ENCODE data around the gene BNC1. TPM values are rescaled to one million over a fixed set of nuclear protein-coding genes. Genes with fewer than 3 reads are reported as not detected.

Gene BNC1
- total and polyA plus RNA-seq, 10 of the 15 experiments (the other 5 are each of a cell fraction or from before 2014, with no cell fraction given), result 0.01 TPM; not detected in 9

DNA sequence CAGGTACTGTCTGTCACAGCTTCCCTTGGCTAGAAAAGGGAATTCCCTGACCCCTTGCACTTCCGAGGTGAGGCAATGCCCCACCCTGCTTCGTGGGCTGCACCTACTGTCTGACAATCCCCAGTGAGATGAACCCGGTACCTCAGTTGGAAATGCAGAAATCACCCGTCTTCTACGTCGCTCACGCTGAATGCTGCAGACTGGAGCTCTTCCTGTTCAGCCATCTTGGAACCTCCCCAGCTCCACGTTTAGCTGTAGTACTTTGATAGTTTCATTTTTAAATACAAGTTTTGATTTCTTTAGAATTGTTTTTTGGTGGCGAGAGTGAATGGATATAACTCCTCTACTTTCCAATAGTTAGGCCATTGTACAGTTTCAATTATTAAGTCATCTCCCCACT, 59.0 kb downstream of the BNC1 start:
- in situ Hi-C loops (cut with MboI), result no loop called here
- no peak overlapping the region for H3K4me2 ChIP-seq (ENCODE audit: control insufficient read depth, insufficient read depth)
- no TSS peak for BruUV-seq (replicated peaks)

More for the DNA sequence above, 59.0 kb downstream of the BNC1 start:
- Histone ChIP-seq H3K36me3 (ENCODE audit: control insufficient read depth in 2 of 2, insufficient read depth in 2 of 2, low read length in 1 of 2) (no peaks in the 10 kb centered on the region), H2AFZ (ENCODE audit: control insufficient read depth, low read depth, low read length) (no peak overlapping the region), H3K9ac (ENCODE audit: control insufficient read depth, insufficient read depth, low read length) (no peak overlapping the region), H3K4me1 (ENCODE audit: control insufficient read depth, insufficient read depth, low read length) (no peaks in the 10 kb centered on the region), H3K4me3 (no peak overlapping the region), H4K20me1 (ENCODE audit: control insufficient read depth, insufficient read depth) (no peaks in the 10 kb centered on the region), H3K9me3 (replicated peaks; ENCODE audit: control insufficient read depth, insufficient read depth, low read length) (no peaks in the 10 kb centered on the region), H3K27ac (ENCODE audit: control insufficient read depth, insufficient read depth) (no peak overlapping the region), H3K79me2 (ENCODE audit: control insufficient read depth, insufficient read depth, low read length) (no peaks in the 10 kb centered on the region), H3K27me3 (replicated peaks in 1 of 2; ENCODE audit: control insufficient read depth in 2 of 2, insufficient read depth in 2 of 2, low read length in 1 of 2) (no peaks in the 10 kb centered on the region)
- no peak for ATAC-seq
- 60% methylated on average over 9 of the region's 9 CpGs for WGBS (ENCODE audit: insufficient coverage, insufficient replicate concordance, low lambda C conversion rate, missing lambda C conversion rate)
- ChIA-PET SMC1A (ENCODE audit: uncharacterized antibody, unreplicated experiment) (no interaction called here), POLR2A (no interaction called here), CTCF (no interaction called here), RAD21 (ENCODE audit: unreplicated experiment) (no interaction called here)
- FAIRE-seq, result no peak
- TF ChIP-seq, protein P1, sequence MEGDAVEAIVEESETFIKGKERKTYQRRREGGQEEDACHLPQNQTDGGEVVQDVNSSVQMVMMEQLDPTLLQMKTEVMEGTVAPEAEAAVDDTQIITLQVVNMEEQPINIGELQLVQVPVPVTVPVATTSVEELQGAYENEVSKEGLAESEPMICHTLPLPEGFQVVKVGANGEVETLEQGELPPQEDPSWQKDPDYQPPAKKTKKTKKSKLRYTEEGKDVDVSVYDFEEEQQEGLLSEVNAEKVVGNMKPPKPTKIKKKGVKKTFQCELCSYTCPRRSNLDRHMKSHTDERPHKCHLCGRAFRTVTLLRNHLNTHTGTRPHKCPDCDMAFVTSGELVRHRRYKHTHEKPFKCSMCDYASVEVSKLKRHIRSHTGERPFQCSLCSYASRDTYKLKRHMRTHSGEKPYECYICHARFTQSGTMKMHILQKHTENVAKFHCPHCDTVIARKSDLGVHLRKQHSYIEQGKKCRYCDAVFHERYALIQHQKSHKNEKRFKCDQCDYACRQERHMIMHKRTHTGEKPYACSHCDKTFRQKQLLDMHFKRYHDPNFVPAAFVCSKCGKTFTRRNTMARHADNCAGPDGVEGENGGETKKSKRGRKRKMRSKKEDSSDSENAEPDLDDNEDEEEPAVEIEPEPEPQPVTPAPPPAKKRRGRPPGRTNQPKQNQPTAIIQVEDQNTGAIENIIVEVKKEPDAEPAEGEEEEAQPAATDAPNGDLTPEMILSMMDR (IDR thresholded peaks at IDR 0.05 in 2 of 3, conservative IDR thresholded peaks at IDR 0.05 in 1 of 3; ENCODE audit: control insufficient read depth in 2 of 3, extremely low read depth in 1 of 3, insufficient read depth in 1 of 3, low read depth in 3 of 3, low read length in 3 of 3), result no peak
- TF ChIP-seq SP1 (IDR thresholded peaks at IDR 0.05; ENCODE audit: low read depth, low read length) (no peak), SUZ12 (IDR thresholded peaks at IDR 0.05; ENCODE audit: unreplicated experiment) (no peak), KAT2A (conservative IDR thresholded peaks at IDR 0.05; ENCODE audit: control insufficient read depth, low read depth, low read length) (no peak), IKZF2 (IDR thresholded peaks at IDR 0.05) (no peak), PAX5 (IDR thresholded peaks at IDR 0.05; ENCODE audit: borderline replicate concordance, low read depth, low read length) (no peak), TCF12 (IDR thresholded peaks at IDR 0.05; ENCODE audit: low read depth, low read length) (no peak), ASH2L (IDR thresholded peaks at IDR 0.05; ENCODE audit: borderline replicate concordance, low read depth) (no peak), RFX5 (IDR thresholded peaks at IDR 0.05; ENCODE audit: low read depth, low read length) (no peak), TARDBP (IDR thresholded peaks at IDR 0.05; ENCODE audit: borderline replicate concordance) (no peak), HDAC2 (IDR thresholded peaks at IDR 0.05) (no peak), RAD21 (IDR thresholded peaks at IDR 0.05; ENCODE audit: insufficient read depth, low read depth, low read length) (no peak), FOS (IDR thresholded peaks at IDR 0.05; ENCODE audit: borderline replicate concordance, extremely low read depth, insufficient read length) (no peak), RELA (IDR thresholded peaks at IDR 0.05; ENCODE audit: borderline replicate concordance, partially characterized antibody) (no peak), ZBTB11 (CRISPR knock-in tag; IDR thresholded peaks at IDR 0.05) (no peak), TAF1 (IDR thresholded peaks at IDR 0.05; ENCODE audit: borderline replicate concordance, low read depth, low read length) (no peak), BACH1 (IDR thresholded peaks at IDR 0.05; ENCODE audit: borderline replicate concordance) (no peak)
- DNase-seq (ENCODE audit: low read depth, low spot score), result no peak
- intact Hi-C loops (cut with micrococcal nuclease; ENCODE audit: unreplicated experiment), result no loop called here

Data from GM12878 (cell line).